HG03159 (cell line): ENCODE measurements around the gene ZNF219.

Experiments
- ATAC-seq: cut with Tn5 transposase; IDR thresholded peaks from one replicate; pipeline ENCODE4 v1.9.1; 2021; ENCODE audit warnings: mild to moderate bottlenecking, moderate library complexity; ENCODE audit not compliant: unreplicated experiment

The ZNF219 gene

GRCh38 chr14:21070083-21070609 lies 28.3 kb downstream of the ZNF219 start, which contains the start of gene ARHGEF40:
TSS of gene ARHGEF40 (plus strand) at chr14:21070304. CDS start at chr14:21070397, 93 bp downstream.
- no peak for ATAC-seq

- no peak for ATAC-seq
These were observed 28.9 kb downstream of the ZNF219 start for GRCh38 chr14:21069388-21070082.

GRCh38 chr14:21068521-21069387 lies 29.7 kb downstream of the ZNF219 start:
- no peak for ATAC-seq

- no peak for ATAC-seq
These were observed 31.5 kb downstream of the ZNF219 start for GRCh38 chr14:21066882-21067502.

GRCh38 chr14:21063479-21063878 lies 35.0 kb downstream of the ZNF219 start:
- ATAC-seq: no peak

- ATAC-seq: no peak
These were observed 37.1 kb downstream of the ZNF219 start for GRCh38 chr14:21061347-21061668.

DNA sequence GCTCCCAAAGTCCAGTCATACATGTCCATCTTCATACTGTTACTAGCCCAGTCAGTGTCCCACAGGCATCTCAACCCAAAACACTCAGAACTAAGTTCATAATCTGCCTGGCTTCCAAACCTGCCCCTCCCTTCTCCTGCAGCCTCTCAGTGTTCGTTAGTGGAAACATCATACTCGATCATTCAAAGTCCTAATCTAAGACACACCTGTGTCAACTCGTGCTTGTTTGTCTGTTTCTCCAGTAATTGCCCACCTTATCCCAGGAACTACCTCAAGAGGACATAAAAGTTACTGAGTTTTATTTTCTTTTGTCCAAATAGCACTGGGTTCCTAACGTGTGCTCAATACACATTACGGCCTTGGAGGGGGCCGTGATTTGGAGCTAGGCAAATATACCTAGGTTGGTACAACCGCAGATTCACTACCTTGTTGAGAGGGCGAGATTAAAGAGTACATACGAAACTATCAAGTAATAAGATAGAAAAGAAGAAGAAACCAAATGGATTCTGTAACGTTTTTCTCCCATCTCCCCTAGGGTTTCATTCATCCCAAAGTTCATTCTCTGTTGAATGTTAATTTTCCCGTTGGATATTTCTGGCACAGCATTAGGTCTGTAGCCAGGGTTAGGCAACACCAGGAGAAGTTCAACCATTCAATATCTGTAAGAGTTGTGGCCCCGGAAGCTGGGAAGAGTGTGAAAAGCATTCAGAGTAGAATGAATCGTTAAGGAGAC lies 37.7 kb downstream of the ZNF219 start:
- ATAC-seq: no peak

DNA sequence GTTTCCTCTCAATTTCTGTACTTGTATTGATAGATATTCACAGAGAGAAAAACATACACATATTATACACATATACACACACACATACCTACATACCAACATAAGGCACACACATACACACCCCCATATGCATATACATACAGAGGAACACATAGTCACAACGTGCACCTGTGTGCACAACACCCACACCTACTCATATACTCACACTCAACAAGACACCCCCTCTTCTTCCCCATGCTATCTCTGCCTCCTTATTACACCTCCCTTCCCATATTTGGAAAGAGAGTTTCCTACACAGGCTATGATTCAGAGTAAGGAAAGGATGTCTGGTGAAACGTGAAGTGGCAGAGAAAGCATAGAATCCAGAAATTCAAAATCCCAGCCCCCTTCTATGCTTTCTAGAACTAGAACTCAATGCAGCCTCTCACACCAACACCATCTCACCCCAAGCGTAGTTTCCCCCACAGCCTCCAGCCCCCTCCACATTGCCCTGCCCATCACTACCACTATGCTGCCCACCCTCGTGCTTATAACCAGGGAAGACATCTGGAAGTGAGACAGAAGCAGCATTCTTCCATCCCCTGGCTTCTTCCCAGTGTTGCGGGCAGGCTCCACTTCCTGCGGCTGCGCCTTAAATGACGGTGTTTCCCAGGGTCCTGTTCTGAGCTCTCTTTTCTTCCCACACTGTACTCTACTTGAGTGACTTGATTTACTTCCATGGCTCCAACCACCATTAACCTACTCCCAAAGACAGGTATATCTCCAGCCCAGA lies 38.4 kb downstream of the ZNF219 start:
- no peak for ATAC-seq

- no peak for ATAC-seq
These were observed 39.6 kb downstream of the ZNF219 start for GRCh38 chr14:21058903-21059302.

GRCh38 chr14:21057803-21058675 lies 40.4 kb downstream of the ZNF219 start, which contains the start of gene RNASE8:
TSS of gene RNASE8 (plus strand) at chr14:21057822. CDS start at chr14:21057893, 71 bp downstream.
- no peak for ATAC-seq

DNA sequence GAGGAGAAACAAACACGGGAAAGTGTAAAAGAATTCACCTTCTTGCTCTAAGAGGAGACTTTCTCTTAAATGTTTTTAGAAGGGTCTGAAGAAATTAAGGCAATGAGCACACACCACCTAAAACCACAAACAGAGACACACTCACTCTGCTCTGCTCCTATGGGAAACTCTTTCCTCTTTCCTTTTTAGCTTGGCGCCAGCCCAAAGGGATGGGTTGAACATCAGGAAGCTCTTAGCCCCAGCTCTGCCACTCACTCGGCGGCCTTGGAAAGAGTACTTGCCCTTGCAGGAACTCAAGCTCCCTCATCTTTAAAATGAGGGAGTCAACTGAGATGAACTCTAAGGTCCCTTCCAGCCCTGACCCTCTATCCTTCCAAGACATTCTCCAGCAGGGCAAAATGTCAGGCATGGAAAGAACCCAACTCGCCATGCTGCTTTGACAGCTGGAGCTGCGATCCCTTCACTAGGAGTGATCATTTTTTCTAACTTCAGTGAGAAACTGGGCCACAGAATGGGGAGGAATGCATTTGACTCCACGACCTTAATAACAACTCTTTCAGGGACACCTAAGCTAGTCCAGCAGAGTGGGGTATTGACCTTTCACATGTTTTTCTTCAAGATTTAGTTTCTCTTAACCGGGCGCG lies 41.8 kb downstream of the ZNF219 start:
- ATAC-seq: no peak

DNA sequence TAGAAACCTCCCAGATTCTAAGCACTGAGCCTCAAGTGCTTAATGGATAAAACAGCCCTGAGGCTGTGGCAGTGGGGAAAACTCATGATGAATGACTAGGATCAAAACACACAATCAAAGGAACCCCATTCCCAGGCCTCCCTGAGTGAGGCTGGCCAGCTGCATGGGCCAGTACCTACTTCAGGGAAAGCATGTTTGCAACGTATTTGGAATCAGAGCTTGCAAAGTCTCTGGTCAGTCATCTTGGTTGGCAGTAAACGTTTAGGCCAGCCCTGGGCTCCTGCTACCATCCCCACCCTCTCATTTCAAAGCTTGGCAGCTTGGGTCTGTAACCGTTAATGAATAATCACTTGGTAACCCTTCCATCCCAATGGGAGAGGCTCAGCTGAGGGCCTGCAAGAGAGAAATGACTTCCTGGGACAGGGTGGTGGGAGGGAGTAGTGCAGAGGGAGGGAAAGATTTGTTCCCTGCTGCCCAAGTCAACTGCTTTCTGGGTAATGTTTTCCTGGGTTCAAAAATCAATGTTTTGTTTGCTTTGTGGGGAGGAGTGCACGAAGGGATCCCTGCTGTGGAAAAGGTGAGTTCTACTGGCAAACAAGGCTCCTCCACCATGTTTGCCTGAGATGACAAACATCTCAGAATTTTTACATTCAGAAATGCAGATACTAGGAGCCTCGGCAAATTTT lies 42.9 kb downstream of the ZNF219 start:
- ATAC-seq: no peak

- ATAC-seq: no peak
These were observed 43.7 kb downstream of the ZNF219 start for GRCh38 chr14:21054768-21055145.

DNA sequence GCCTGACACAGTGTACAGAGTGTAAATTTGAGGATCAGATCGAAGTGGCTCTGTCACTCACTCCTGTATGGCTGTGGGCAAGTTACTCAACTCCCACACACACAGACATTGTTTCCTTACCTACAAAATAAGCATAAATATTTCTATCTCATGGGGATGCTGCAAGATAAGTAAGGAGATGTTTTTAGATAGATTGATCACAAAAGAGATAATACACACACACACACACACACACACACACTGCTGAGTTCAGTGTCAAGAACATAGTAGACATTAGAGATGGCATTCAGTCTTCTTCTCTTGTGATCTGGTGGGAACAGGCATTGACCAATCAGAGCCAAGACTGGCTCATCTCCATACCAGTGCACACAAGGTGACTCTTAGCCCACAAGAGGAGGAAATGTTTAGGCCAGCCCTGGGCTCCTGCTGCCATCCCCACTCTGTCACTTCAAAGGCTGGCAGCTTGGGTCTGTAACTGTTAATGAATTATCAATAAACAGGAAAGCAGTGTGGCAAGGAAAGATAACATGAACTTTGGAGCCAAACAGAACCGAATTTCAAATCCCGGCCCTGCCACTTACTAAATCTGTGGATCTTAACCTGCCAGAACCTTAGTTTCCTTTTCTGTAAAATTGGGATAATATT lies 44.2 kb downstream of the ZNF219 start:
- no peak for ATAC-seq

- no peak for ATAC-seq
These were observed 45.0 kb downstream of the ZNF219 start for GRCh38 chr14:21053184-21054122.

DNA sequence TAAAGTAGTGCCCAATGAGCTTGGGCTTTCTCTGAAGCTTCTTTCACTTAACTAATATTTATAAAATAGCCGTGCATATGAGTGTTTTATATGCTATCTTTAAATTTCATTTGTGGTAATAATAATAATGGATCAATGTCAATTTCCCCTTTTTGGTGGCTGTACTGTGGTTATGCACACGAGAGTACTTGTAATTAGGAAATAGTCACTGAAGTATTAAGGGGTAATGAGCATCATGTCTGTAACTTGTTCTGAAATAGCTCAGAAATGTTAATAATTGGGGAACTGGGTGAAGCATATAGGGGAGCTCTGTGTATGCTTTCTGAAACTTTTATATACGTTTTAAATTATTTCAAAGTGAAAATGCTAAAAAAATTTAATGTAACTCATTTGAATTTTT lies 47.9 kb downstream of the ZNF219 start:
- no peak for ATAC-seq
